Progenitor cell of endocrine pancreas (in vitro differentiated cells): ENCODE data around the gene AANAT. TPM values are rescaled to one million over a fixed set of nuclear protein-coding genes. Genes with fewer than 3 reads are reported as not detected.

Experiments
- DNase-seq: peaks from one replicate; pipeline ENCODE4 v3.0.0; 2021; ENCODE audit warnings: low spot score; ENCODE audit not compliant: unreplicated experiment
- H3K27ac Mint-ChIP-seq: 2 replicates; pipeline ENCODE4 v1.8.0; 2021; ENCODE audit warnings: mild to moderate bottlenecking, moderate library complexity, mixed read lengths
- H3K27me3 Mint-ChIP-seq: 2 replicates; pipeline ENCODE4 v1.8.0; 2021; ENCODE audit warnings: mixed read lengths
- H3K36me3 Mint-ChIP-seq: 2 replicates; pipeline ENCODE4 v1.8.0; 2022; ENCODE audit warnings: mixed read lengths; ENCODE audit not compliant: insufficient read depth
- H3K4me1 Mint-ChIP-seq: 2 replicates; pipeline ENCODE4 v1.8.0; 2021; ENCODE audit warnings: low read depth, mixed read lengths
- H3K4me3 Mint-ChIP-seq: 2 replicates; pipeline ENCODE4 v1.8.0; 2021; ENCODE audit warnings: low read depth, mild to moderate bottlenecking, moderate library complexity, mixed read lengths
- H3K9me3 Mint-ChIP-seq: 2 replicates; pipeline ENCODE4 v1.8.0; 2021; ENCODE audit warnings: low read depth, mixed read lengths
- CTCF ChIP-seq: fragments of 200-600 bp; sonication (generic); IDR thresholded peaks from one replicate; pipeline ENCODE4 v1.5.0; 2021; ENCODE audit warnings: antibody characterized with exemption, mild to moderate bottlenecking; ENCODE audit not compliant: unreplicated experiment
- long read RNA-seq: library from polyadenylated mRNA; unstranded; transcript quantifications from one replicate; pipeline ENCODE4 v2.0.0, GENCODE V29; 2020
- total RNA-seq: library from RNA; stranded (reverse); gene quantifications from 2 replicates; pipeline ENCODE4 v1.2.1, GENCODE V29; 2021

AANAT gene
- total RNA-seq: 0.40 TPM in 1 of 2 replicates, not detected in the other
- long read RNA-seq: 0 reads

GRCh38 chr17:76467366-76467765 lies at the start of gene AANAT:
AANAT (plus strand) TSS chr17:76467603; CDS start chr17:76468747, 1,144 bp downstream.
- Mint-ChIP-seq H3K4me1 (no peaks in the 10 kb centered on the region), H3K36me3 (no peaks in the 10 kb centered on the region), H3K4me3 (no peak within 1 kb of the TSS), H3K9me3 (no peaks in the 10 kb centered on the region), H3K27me3 (peaks cover 3% of the 10 kb centered on the region), H3K27ac (no peak within 1 kb of the TSS)
- DNase-seq: no peak
- TF ChIP-seq CTCF: no peak

GRCh38 chr17:76419576-76420260 lies 47.7 kb upstream of the AANAT start:
- H3K9me3 Mint-ChIP-seq: no peaks in the 10 kb centered on the region
- no peak overlapping the region for H3K4me3 Mint-ChIP-seq
- no peak for TF ChIP-seq CTCF
- DNase-seq: no peak
- no peaks in the 10 kb centered on the region for H3K27me3 Mint-ChIP-seq
- H3K36me3 Mint-ChIP-seq: no peaks in the 10 kb centered on the region
- H3K4me1 Mint-ChIP-seq: no peaks in the 10 kb centered on the region
- H3K27ac Mint-ChIP-seq: no peak overlapping the region

- H3K4me1 Mint-ChIP-seq: no peaks in the 10 kb centered on the region
- TF ChIP-seq CTCF: no peak
- H3K36me3 Mint-ChIP-seq: no peaks in the 10 kb centered on the region
- no peaks in the 10 kb centered on the region for H3K27me3 Mint-ChIP-seq
- H3K9me3 Mint-ChIP-seq: no peaks in the 10 kb centered on the region
- DNase-seq: no peak
- H3K4me3 Mint-ChIP-seq: no peak overlapping the region
- H3K27ac Mint-ChIP-seq: no peak overlapping the region
Measured at GRCh38 chr17:76420356-76421043, 46.9 kb upstream of the AANAT start.

GRCh38 chr17:76421044-76421407 lies 46.4 kb upstream of the AANAT start:
- no peak overlapping the region for H3K27ac Mint-ChIP-seq
- no peak for DNase-seq
- no peaks in the 10 kb centered on the region for H3K9me3 Mint-ChIP-seq
- TF ChIP-seq CTCF: no peak
- H3K36me3 Mint-ChIP-seq: no peaks in the 10 kb centered on the region
- no peaks in the 10 kb centered on the region for H3K27me3 Mint-ChIP-seq
- H3K4me1 Mint-ChIP-seq: no peaks in the 10 kb centered on the region
- H3K4me3 Mint-ChIP-seq: no peak overlapping the region

- H3K4me1 Mint-ChIP-seq: no peaks in the 10 kb centered on the region
- no peak overlapping the region for H3K27ac Mint-ChIP-seq
- no peak for TF ChIP-seq CTCF
- DNase-seq: no peak
- H3K4me3 Mint-ChIP-seq: no peak overlapping the region
- H3K9me3 Mint-ChIP-seq: no peaks in the 10 kb centered on the region
- H3K36me3 Mint-ChIP-seq: no peaks in the 10 kb centered on the region
- no peaks in the 10 kb centered on the region for H3K27me3 Mint-ChIP-seq
Measured at GRCh38 chr17:76422406-76422805, 45.0 kb upstream of the AANAT start.
